MM.1S (cell line): ENCODE results near the gene GIPC3.

ENCODE experiments used
- DNase-seq: peaks from one replicate; pipeline ENCODE4 v3.0.0-alpha.2; 2015
- H2AFZ ChIP-seq: fragments of 300-600 bp; sonication (generic); 2 replicates; pipeline ENCODE4 v1.6.0; 2016; ENCODE audit warnings: antibody characterized with exemption, low read length
- H3F3A ChIP-seq: fragments of 300-600 bp; sonication (generic); 2 replicates; pipeline ENCODE4 v1.6.1; 2016; ENCODE audit warnings: mild to moderate bottlenecking, antibody characterized with exemption, low read length, moderate library complexity, mixed read lengths; ENCODE audit not compliant: insufficient read depth
- H3K27ac ChIP-seq: fragments of 300-600 bp; sonication (generic); 2 replicates; pipeline ENCODE4 v1.5.1; 2016; ENCODE audit warnings: mild to moderate bottlenecking, low read length
- H3K27me3 ChIP-seq: fragments of 300-600 bp; sonication (generic); replicated peaks from 2 replicates; pipeline ENCODE4 v1.6.0; 2016; ENCODE audit warnings: low read length; ENCODE audit not compliant: insufficient read depth
- H3K36me3 ChIP-seq: fragments of 300-600 bp; sonication (generic); replicated peaks from 2 replicates; pipeline ENCODE4 v1.6.1; 2016; ENCODE audit warnings: mild to moderate bottlenecking, low read length, mixed read lengths; ENCODE audit not compliant: insufficient read depth
- H3K4me1 ChIP-seq: fragments of 300-600 bp; sonication (generic); 2 replicates; pipeline ENCODE4 v1.6.1; 2016; ENCODE audit warnings: low read length, mixed read lengths
- H3K4me2 ChIP-seq: fragments of 300-600 bp; sonication (generic); 2 replicates; pipeline ENCODE4 v1.6.0; 2016; ENCODE audit warnings: low read depth, low read length
- H3K4me3 ChIP-seq: fragments of 300-600 bp; sonication (generic); 2 replicates; pipeline ENCODE4 v1.5.1; 2016; ENCODE audit warnings: low read length, mixed read lengths
- H3K79me2 ChIP-seq: fragments of 300-600 bp; sonication (generic); 2 replicates; pipeline ENCODE4 v1.6.1; 2016; ENCODE audit warnings: mixed run types, low read length, mixed read lengths
- H3K9ac ChIP-seq: fragments of 300-600 bp; sonication (generic); 2 replicates; pipeline ENCODE4 v1.6.1; 2016; ENCODE audit warnings: low read length, mixed read lengths
- H3K9me2 ChIP-seq: fragments of 300-600 bp; sonication (generic); replicated peaks from 2 replicates; pipeline ENCODE4 v1.6.1; 2016; ENCODE audit warnings: mild to moderate bottlenecking, low read length, mixed read lengths; ENCODE audit not compliant: insufficient read depth
- H3K9me3 ChIP-seq: fragments of 300-600 bp; sonication (generic); replicated peaks from 2 replicates; pipeline ENCODE4 v1.6.1; 2016; ENCODE audit warnings: mild to moderate bottlenecking, low read length, mixed read lengths; ENCODE audit not compliant: insufficient read depth
- H4K20me1 ChIP-seq: fragments of 300-600 bp; sonication (generic); 2 replicates; pipeline ENCODE4 v1.6.1; 2016; ENCODE audit warnings: mild to moderate bottlenecking, low read length, moderate library complexity, mixed read lengths; ENCODE audit not compliant: insufficient read depth
- EZH2 ChIP-seq: fragments of 300-600 bp; sonication (generic); optimal IDR thresholded peaks from 2 replicates; pipeline ENCODE3; 2017; ENCODE audit warnings: low read depth, mild to moderate bottlenecking, antibody characterized with exemption, low read length, mixed read lengths
- EZH2phosphoT487 ChIP-seq: fragments of 300-600 bp; sonication (generic); IDR thresholded peaks from 2 replicates; pipeline ENCODE4 v1.6.1; 2018; ENCODE audit warnings: antibody characterized with exemption, low read length
- TF ChIP-seq, protein P1 (sequence below): fragments of 300-600 bp; sonication (generic); IDR thresholded peaks from 2 replicates; pipeline ENCODE4 v1.5.1; 2016; ENCODE audit warnings: antibody characterized with exemption, low read length, mixed read lengths

GIPC3 gene

DNA sequence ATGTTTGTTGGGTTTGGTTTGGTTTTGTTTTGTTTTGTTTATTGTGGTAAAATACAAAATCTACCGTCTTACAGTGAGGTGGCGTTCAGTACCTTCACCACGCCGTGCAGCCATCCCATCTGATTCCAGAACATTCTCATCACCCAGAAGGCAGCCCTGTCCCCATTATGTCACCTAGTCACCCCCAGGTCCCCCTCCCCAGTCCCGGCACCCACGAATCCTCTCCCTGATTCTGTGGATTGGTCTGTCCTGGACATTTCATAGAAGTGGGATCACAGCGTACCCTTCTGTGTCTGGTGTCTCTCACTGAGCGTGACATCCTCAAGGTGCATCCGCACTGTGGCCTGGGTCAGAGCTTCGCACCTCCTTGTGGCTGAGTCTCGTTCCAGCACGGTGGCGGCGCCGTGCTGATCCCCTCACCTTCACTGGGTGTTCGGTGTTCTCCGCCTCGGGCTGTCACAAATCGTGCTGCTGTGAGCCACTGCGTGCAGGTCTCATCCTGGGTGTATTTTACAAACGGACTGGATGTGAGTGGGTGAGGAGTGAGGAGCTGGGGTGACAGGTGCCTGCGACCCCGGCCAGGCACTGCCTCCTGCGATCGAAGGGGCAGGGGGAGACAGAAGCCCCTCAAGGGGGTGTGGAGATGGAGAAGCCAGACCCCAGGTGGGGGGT is 46.9 kb upstream of the GIPC3 start:
- no peaks in the 10 kb centered on the region for H3K79me2 ChIP-seq
- no peaks in the 10 kb centered on the region for H3K9me3 ChIP-seq
- H3K4me1 ChIP-seq, result no peaks in the 10 kb centered on the region
- no peak overlapping the region for H3K9ac ChIP-seq
- H2AFZ ChIP-seq, result no peak overlapping the region
- TF ChIP-seq EZH2 (no peak), EZH2phosphoT487 (no peak)
- TF ChIP-seq, protein P1, sequence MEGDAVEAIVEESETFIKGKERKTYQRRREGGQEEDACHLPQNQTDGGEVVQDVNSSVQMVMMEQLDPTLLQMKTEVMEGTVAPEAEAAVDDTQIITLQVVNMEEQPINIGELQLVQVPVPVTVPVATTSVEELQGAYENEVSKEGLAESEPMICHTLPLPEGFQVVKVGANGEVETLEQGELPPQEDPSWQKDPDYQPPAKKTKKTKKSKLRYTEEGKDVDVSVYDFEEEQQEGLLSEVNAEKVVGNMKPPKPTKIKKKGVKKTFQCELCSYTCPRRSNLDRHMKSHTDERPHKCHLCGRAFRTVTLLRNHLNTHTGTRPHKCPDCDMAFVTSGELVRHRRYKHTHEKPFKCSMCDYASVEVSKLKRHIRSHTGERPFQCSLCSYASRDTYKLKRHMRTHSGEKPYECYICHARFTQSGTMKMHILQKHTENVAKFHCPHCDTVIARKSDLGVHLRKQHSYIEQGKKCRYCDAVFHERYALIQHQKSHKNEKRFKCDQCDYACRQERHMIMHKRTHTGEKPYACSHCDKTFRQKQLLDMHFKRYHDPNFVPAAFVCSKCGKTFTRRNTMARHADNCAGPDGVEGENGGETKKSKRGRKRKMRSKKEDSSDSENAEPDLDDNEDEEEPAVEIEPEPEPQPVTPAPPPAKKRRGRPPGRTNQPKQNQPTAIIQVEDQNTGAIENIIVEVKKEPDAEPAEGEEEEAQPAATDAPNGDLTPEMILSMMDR, result no peak
- no peaks in the 10 kb centered on the region for H3K36me3 ChIP-seq
- H3K4me3 ChIP-seq, result no peak overlapping the region
- H3K27me3 ChIP-seq, result no peaks in the 10 kb centered on the region
- H3K9me2 ChIP-seq, result no peaks in the 10 kb centered on the region
- peaks cover 4% of the 10 kb centered on the region; the same call in 1 of the 2 replicates for H3F3A ChIP-seq
- H4K20me1 ChIP-seq, result no peaks in the 10 kb centered on the region
- H3K4me2 ChIP-seq, result no peak overlapping the region
- no peak for DNase-seq
- H3K27ac ChIP-seq, result no peak overlapping the region

DNA sequence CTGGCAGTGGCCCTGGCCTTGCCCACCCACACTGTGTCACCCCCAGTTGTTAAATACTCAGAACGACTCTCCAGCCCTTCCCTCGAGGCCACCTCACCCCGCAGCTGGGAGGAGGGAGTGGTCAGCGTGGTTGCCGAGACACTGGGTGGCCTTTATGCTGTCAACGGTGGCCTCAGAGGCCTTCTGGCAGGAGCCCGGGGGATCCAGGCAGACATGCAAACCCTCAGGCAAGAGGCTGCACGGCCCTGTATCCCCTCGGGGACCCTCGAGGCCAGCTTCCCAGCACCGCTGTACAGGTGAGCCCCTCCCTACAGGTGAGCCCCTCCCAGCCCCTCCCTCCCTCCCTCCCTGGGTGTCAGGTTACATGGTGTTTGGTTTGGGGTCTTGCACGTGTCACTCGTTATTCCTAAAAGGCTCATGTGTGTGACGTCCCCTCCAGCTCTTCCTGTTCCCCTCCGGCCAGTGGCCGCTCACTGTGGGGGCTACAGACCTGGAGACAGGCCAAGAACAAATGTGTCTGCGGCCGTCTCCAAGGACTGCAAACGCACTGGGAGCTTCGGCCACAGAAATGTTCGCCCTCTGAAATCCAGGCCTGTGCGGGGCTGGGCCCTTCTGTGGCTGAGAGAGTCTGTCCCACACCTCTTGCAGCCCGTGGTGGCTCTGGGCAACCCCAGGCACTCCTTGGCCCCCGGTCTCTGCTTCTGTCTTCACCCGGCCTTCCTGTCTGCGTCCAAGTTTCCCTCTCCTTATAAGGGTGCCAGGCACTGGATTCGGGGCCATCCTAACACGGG is 46.1 kb upstream of the GIPC3 start, which contains the start of gene TEKTIP1:
Gene TEKTIP1 (plus strand): TSS at position 210 of the 791 bp plus-strand sequence. CDS start 4 bp downstream, at position 214.
- no peak within 1 kb of the TSS for H3K27ac ChIP-seq
- no peaks in the 10 kb centered on the region for H3K4me1 ChIP-seq

DNA sequence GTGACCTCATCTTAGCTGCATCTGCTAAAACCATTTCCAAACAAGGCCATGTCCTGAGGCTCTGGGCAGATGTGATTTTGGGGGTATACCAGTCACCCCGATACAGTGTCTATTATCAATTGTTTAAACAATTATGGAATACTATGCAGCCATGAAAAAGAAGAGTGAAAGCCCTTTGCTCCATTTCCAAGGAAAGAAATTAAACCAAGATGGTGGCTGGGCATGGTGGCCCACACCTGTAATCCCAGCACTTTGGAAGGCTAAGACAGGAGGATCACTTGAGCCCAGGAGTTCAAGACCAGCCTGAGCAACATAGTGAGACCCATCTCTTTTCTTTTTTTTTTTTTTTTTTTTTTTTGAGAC is 45.5 kb upstream of the GIPC3 start:
- H3F3A ChIP-seq, result peaks cover 4% of the 10 kb centered on the region; the same call in 1 of the 2 replicates
- H3K9me2 ChIP-seq, result no peaks in the 10 kb centered on the region
- no peaks in the 10 kb centered on the region for H3K36me3 ChIP-seq
- H3K79me2 ChIP-seq, result no peaks in the 10 kb centered on the region
- no peak overlapping the region for H3K4me2 ChIP-seq
- no peaks in the 10 kb centered on the region for H4K20me1 ChIP-seq
- no peak for DNase-seq
- no peak overlapping the region for H3K27ac ChIP-seq
- no peak overlapping the region for H2AFZ ChIP-seq
- TF ChIP-seq, protein P1, result no peak
- no peak for TF ChIP-seq EZH2phosphoT487
- no peak for TF ChIP-seq EZH2
- H3K27me3 ChIP-seq, result no peaks in the 10 kb centered on the region
- H3K9ac ChIP-seq, result no peak overlapping the region
- H3K9me3 ChIP-seq, result no peaks in the 10 kb centered on the region
- no peaks in the 10 kb centered on the region for H3K4me1 ChIP-seq
- H3K4me3 ChIP-seq, result no peak overlapping the region

More for the DNA sequence above, 46.1 kb upstream of the GIPC3 start, which contains the start of gene TEKTIP1:
- TF ChIP-seq EZH2, result no peak
- TF ChIP-seq EZH2phosphoT487, result no peak
- TF ChIP-seq, protein P1, result no peak
- Histone ChIP-seq H3K9me2 (no peaks in the 10 kb centered on the region), H3K79me2 (no peaks in the 10 kb centered on the region), H3F3A (peaks cover 4% of the 10 kb centered on the region; the same call in 1 of the 2 replicates), H3K9me3 (no peaks in the 10 kb centered on the region), H3K36me3 (no peaks in the 10 kb centered on the region), H3K4me3 (no peak within 1 kb of the TSS), H2AFZ (no peak within 1 kb of the TSS), H3K27me3 (no peaks in the 10 kb centered on the region), H4K20me1 (no peaks in the 10 kb centered on the region), H3K9ac (no peak within 1 kb of the TSS), H3K4me2 (no peak within 1 kb of the TSS)
- no peak for DNase-seq
